Neural progenitor cell (in vitro differentiated cells): ENCODE data around the gene HS3ST3B1.

Experiments
- CTCF ChIP-seq: fragments of 200-600 bp; sonication (generic); IDR thresholded peaks from 2 replicates; pipeline ENCODE4 v1.5.1; 2017; ENCODE audit warnings: antibody characterized with exemption, mild to moderate bottlenecking
- EZH2phosphoT487 ChIP-seq: fragments of 200-600 bp; sonication (generic); IDR thresholded peaks from 2 replicates; pipeline ENCODE4 v1.6.1; 2017; ENCODE audit warnings: antibody characterized with exemption

DNA sequence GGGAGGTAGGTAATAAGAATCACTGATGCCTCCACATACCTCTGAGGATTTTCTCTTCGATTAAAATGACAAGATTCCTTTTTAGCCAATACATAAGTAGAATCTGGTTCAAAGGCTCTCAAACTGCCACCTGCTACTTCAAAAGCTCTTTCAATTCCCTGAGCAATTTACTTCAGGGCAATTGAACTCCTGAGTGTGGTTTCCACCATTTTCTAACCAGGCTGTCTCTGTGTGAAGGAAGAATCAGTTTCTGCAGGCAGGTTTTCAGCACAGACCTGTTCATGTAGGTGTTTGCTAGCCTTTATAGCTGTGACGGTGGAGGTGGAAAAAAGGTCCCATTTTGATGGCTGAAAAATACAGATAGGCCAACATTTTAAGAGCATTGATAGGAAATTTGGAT, 18.2 kb upstream of the HS3ST3B1 start:
- TF ChIP-seq CTCF: no peak
- no peak for TF ChIP-seq EZH2phosphoT487
